22Rv1 (cell line): ENCODE results near the gene ARL13A.

Source experiments
- CTCF ChIP-seq: fragments of 450-650 bp; IDR thresholded peaks from 2 replicates; pipeline ENCODE4 v1.5.1; 2017; ENCODE audit warnings: mild to moderate bottlenecking
- ZFX ChIP-seq: fragments of 450-650 bp; IDR thresholded peaks from 2 replicates; pipeline ENCODE4 v1.6.1; 2017; ENCODE audit warnings: antibody characterized with exemption, borderline replicate concordance

GRCh38 chrX:100948557-100948956, 21.0 kb upstream of the ARL13A start:
- TF ChIP-seq CTCF (no peak), ZFX (no peak)
